ENCODE measurements around the gene HSD17B7. TPM values are rescaled to one million over a fixed set of nuclear protein-coding genes. Genes with fewer than 3 reads are reported as not detected.

Gene HSD17B7
- total RNA-seq, 2 donors from 2014 or later: 14.1 to 14.7 TPM

DNA sequence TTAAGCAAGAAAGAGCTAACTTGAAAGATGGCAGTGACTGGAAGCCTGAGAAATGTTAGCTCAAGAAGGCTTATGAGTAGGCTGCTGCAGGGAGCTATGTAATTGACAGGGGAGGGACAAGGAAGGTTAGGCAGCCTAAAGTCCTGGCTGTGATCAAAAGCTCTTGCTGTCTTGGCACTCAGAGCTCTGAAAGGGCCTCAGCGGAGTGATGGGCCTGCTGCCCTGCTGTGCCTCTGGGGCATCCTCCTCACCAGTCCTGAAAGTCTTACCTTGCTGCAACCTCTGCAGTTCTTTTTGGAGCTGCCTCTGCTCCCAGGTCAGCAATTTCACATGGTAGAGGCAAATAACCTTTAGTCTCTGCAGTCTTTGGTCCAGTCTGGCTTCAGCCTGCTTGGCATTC lies 68.7 kb downstream of the HSD17B7 start:
- no peak for TF ChIP-seq POLR2A (IDR thresholded peaks at IDR 0.05)
- no peak for TF ChIP-seq POLR2AphosphoS5 (IDR thresholded peaks at IDR 0.05)
- TF ChIP-seq, protein P1, sequence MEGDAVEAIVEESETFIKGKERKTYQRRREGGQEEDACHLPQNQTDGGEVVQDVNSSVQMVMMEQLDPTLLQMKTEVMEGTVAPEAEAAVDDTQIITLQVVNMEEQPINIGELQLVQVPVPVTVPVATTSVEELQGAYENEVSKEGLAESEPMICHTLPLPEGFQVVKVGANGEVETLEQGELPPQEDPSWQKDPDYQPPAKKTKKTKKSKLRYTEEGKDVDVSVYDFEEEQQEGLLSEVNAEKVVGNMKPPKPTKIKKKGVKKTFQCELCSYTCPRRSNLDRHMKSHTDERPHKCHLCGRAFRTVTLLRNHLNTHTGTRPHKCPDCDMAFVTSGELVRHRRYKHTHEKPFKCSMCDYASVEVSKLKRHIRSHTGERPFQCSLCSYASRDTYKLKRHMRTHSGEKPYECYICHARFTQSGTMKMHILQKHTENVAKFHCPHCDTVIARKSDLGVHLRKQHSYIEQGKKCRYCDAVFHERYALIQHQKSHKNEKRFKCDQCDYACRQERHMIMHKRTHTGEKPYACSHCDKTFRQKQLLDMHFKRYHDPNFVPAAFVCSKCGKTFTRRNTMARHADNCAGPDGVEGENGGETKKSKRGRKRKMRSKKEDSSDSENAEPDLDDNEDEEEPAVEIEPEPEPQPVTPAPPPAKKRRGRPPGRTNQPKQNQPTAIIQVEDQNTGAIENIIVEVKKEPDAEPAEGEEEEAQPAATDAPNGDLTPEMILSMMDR (IDR thresholded peaks at IDR 0.05): no peak
- intact Hi-C loops (cut with DNase I): loop anchor here (10.0 kb wide), 1 partner anchor 206 kb away; the partner anchor contains the start of gene RGS4
- Histone ChIP-seq H3K27me3 (replicated peaks; ENCODE audit: insufficient read depth) (no peaks in the 10 kb centered on the region), H3K4me3 (no peak overlapping the region), H3K9me3 (no peaks in the 10 kb centered on the region), H3K36me3 (no peaks in the 10 kb centered on the region), H3K27ac (no peak overlapping the region), H3K4me1 (replicated peaks) (no peaks in the 10 kb centered on the region)
- DNase-seq (ENCODE audit: low spot score): no peak
- WGBS: 59% methylated on average over 1 of the region's 1 CpG

DNA sequence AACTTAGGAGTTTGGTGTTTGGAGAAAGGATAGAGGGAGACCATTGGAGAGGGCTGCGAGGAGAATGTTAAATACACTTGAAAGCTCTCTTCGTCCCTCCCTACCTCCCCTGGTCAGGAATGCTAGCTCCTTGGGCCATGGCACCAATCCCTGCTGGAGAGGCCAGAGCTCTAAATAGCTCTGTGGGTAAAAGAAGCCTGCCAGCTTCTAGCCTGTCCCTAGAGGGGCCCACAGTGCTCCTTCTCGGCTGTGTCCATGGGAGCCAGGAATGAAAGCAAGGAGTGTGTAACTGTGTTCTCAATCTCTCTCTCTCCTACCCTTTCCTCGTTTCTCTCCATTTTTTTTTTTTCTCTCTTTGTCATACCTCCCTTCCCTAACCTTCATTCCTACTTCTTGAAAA lies 70.6 kb downstream of the HSD17B7 start, which contains the start of gene CCDC190:
Gene CCDC190, minus strand, starts transcription at position 75 of the 400 bp plus-strand sequence. CDS start 1,529 bp downstream, outside the sequence.
- H3K4me1 ChIP-seq (replicated peaks): no peaks in the 10 kb centered on the region
- H3K27me3 ChIP-seq (replicated peaks; ENCODE audit: insufficient read depth): no peaks in the 10 kb centered on the region
- no peaks in the 10 kb centered on the region for H3K36me3 ChIP-seq
- no peak within 1 kb of the TSS for H3K4me3 ChIP-seq
- H3K27ac ChIP-seq: no peak within 1 kb of the TSS
- intact Hi-C loops (cut with DNase I): no loop called here
- DNase-seq (ENCODE audit: low spot score): no peak
- 52% methylated on average over 4 of the region's 4 CpGs for WGBS
- H3K9me3 ChIP-seq: no peaks in the 10 kb centered on the region
- TF ChIP-seq POLR2A (IDR thresholded peaks at IDR 0.05) (no peak), POLR2AphosphoS5 (IDR thresholded peaks at IDR 0.05) (no peak)
- TF ChIP-seq, protein P1 (IDR thresholded peaks at IDR 0.05): no peak

DNA sequence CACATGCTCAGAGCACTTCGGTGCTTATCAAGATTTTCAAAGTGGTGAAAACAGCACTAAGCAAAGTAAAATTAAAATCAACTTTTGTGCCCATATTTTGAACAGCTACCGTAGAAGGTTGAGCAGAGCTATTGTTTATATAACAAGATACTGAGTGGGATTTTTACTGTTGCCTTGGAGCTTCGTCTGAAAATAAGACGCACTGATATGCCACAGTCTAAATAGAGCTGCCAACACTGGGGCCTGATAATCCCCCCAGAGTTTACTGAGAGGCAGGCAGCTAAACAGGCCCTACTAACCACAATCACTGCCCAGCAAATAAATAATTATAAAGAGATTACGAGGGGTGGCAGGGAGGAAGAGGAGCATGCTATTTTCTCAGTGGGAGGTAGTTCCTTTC lies 71.1 kb downstream of the HSD17B7 start:
- no peaks in the 10 kb centered on the region for H3K9me3 ChIP-seq
- TF ChIP-seq, protein P1 (IDR thresholded peaks at IDR 0.05): no peak
- TF ChIP-seq POLR2A (IDR thresholded peaks at IDR 0.05): no peak
- TF ChIP-seq POLR2AphosphoS5 (IDR thresholded peaks at IDR 0.05): no peak
- no peaks in the 10 kb centered on the region for H3K4me1 ChIP-seq (replicated peaks)
- intact Hi-C loops (cut with DNase I): no loop called here
- 64% methylated on average over 5 of the region's 5 CpGs for WGBS
- no peaks in the 10 kb centered on the region for H3K36me3 ChIP-seq
- no peak overlapping the region for H3K4me3 ChIP-seq
- DNase-seq (ENCODE audit: low spot score): no peak
- H3K27ac ChIP-seq: no peak overlapping the region
- H3K27me3 ChIP-seq (replicated peaks; ENCODE audit: insufficient read depth): no peaks in the 10 kb centered on the region

Small RNAs within 50 kb of the gene (small RNA-seq; reads per million reads assigned to genes)
- 0 reads per million in 2 donors for gene RN7SL861P

Other genes with a start within 250 kb of the HSD17B7 start
- gene UAP1, start 229.0 kb upstream of the HSD17B7 start, total RNA-seq: 10 to 100 TPM; 51.4 to 72.1 TPM
- gene DDR2, start 158.2 kb upstream of the HSD17B7 start, total RNA-seq: 10 to 100 TPM; 14.2 to 27.0 TPM
- gene CCDC190, start 70.5 kb downstream of the HSD17B7 start, total RNA-seq: under 1 TPM in 1 of 2 donors, not detected in 1; 0.14 TPM